SU-DHL-6 (cell line): Measurements from ENCODE around the gene SLC36A3.

ENCODE experiments used
- H2AFZ ChIP-seq: fragments of 200-600 bp; sonication (generic); 2 replicates; pipeline ENCODE4 v1.6.1; 2014; ENCODE audit warnings: low read depth, mild to moderate bottlenecking, moderate library complexity, mixed read lengths, antibody characterized with exemption, low read length; ENCODE audit not compliant: severe bottlenecking
- H3F3A ChIP-seq: fragments of 200-600 bp; shearing (Covaris generic); 2 replicates; pipeline ENCODE4 v1.6.0; 2016; ENCODE audit warnings: antibody characterized with exemption, mild to moderate bottlenecking; ENCODE audit not compliant: insufficient read depth
- H3K27ac ChIP-seq: fragments of 200-600 bp; sonication (generic); 2 replicates; pipeline ENCODE4 v1.5.1; 2016; ENCODE audit warnings: low read depth, mild to moderate bottlenecking, low read length, moderate library complexity, mixed read lengths
- H3K27me3 ChIP-seq: fragments of 200-600 bp; sonication (generic), shearing (Covaris generic); 2 replicates; pipeline ENCODE4 v1.6.0; 2014; ENCODE audit warnings: mild to moderate bottlenecking, low read length
- H3K36me3 ChIP-seq: fragments of 200-600 bp; sonication (generic); 2 replicates; pipeline ENCODE4 v1.6.1; 2014; ENCODE audit warnings: mild to moderate bottlenecking, low read length, mixed read lengths
- H3K4me2 ChIP-seq: fragments of 300-600, 200-600 bp; shearing (Covaris generic), sonication (generic); 2 replicates; pipeline ENCODE4 v1.6.0; 2014; ENCODE audit warnings: low read length, low read depth, mild to moderate bottlenecking; ENCODE audit not compliant: poor library complexity, severe bottlenecking
- H3K4me3 ChIP-seq: fragments of 200-600 bp; sonication (generic); 2 replicates; pipeline ENCODE4 v1.5.1; 2014; ENCODE audit warnings: antibody characterized with exemption, low read length, mild to moderate bottlenecking, mixed read lengths; ENCODE audit not compliant: insufficient read depth, poor library complexity, severe bottlenecking
- H3K79me2 ChIP-seq: fragments of 200-600 bp; sonication (generic); 2 replicates; pipeline ENCODE4 v1.6.1; 2014; ENCODE audit warnings: mild to moderate bottlenecking, low read length, moderate library complexity; ENCODE audit not compliant: insufficient read depth
- H3K9ac ChIP-seq: fragments of 200-600 bp; sonication (generic); 2 replicates; pipeline ENCODE4 v1.7.0; 2014; ENCODE audit warnings: mild to moderate bottlenecking, low read length
- H3K9me2 ChIP-seq: fragments of 200-600 bp; sonication (generic); replicated peaks from 2 replicates; pipeline ENCODE4 v1.6.1; 2014; ENCODE audit warnings: low read length; ENCODE audit not compliant: insufficient read depth
- H3K9me3 ChIP-seq: fragments of 200-600 bp; sonication (generic); 2 replicates; pipeline ENCODE4 v1.6.1; 2014; ENCODE audit warnings: low read length, mixed read lengths; ENCODE audit not compliant: insufficient read depth
- H4K20me1 ChIP-seq: fragments of 200-600 bp; sonication (generic); 2 replicates; pipeline ENCODE4 v1.6.1; 2014; ENCODE audit warnings: low read depth, mild to moderate bottlenecking, antibody characterized with exemption, low read length, moderate library complexity, mixed read lengths
- EZH2phosphoT487 ChIP-seq: fragments of 200-600 bp; sonication (generic), shearing (Covaris generic); conservative IDR thresholded peaks from 2 replicates; pipeline ENCODE4 v1.6.1; 2018; ENCODE audit warnings: mild to moderate bottlenecking, antibody characterized with exemption, low read length, moderate library complexity, mixed read lengths
- TF ChIP-seq, protein P1 (sequence below): fragments of 200-600 bp; sonication (generic); IDR thresholded peaks from one replicate; pipeline ENCODE4 v1.5.1; 2017; ENCODE audit warnings: antibody characterized with exemption, mild to moderate bottlenecking, low read length, moderate library complexity; ENCODE audit not compliant: insufficient read depth, poor library complexity, severe bottlenecking

The SLC36A3 gene

DNA sequence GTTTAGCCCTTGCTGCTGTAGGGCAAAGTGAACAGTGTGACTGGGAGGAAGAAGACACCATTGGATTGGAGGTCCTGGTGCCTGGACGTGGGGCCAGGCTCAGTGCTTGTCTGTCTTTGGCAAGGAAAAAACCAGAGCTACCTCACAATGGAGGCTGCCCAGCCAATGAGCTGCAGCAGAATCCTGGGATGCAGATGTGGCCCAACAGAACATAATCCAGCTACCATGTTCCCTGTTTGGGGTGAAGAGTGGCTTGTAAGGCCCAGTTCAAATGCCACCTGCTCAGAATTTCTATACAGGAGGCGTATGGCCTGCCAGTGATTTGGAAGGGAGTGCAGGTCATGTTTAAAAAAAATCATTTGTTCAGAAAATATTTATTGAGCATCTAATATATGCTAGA is at the start of gene SLC36A3:
Gene SLC36A3 (minus strand): TSS at position 101 of the 400 bp plus-strand sequence. CDS start 412 bp downstream, outside the sequence.
- no peak within 1 kb of the TSS for H3K9ac ChIP-seq
- H3K27ac ChIP-seq, result no peak within 1 kb of the TSS
- no peaks in the 10 kb centered on the region for H4K20me1 ChIP-seq
- H3K36me3 ChIP-seq, result no peaks in the 10 kb centered on the region
- no peaks in the 10 kb centered on the region for H3K79me2 ChIP-seq
- H2AFZ ChIP-seq, result no peak within 1 kb of the TSS
- no peaks in the 10 kb centered on the region for H3K27me3 ChIP-seq
- no peak within 1 kb of the TSS for H3K4me2 ChIP-seq
- TF ChIP-seq, protein P1, sequence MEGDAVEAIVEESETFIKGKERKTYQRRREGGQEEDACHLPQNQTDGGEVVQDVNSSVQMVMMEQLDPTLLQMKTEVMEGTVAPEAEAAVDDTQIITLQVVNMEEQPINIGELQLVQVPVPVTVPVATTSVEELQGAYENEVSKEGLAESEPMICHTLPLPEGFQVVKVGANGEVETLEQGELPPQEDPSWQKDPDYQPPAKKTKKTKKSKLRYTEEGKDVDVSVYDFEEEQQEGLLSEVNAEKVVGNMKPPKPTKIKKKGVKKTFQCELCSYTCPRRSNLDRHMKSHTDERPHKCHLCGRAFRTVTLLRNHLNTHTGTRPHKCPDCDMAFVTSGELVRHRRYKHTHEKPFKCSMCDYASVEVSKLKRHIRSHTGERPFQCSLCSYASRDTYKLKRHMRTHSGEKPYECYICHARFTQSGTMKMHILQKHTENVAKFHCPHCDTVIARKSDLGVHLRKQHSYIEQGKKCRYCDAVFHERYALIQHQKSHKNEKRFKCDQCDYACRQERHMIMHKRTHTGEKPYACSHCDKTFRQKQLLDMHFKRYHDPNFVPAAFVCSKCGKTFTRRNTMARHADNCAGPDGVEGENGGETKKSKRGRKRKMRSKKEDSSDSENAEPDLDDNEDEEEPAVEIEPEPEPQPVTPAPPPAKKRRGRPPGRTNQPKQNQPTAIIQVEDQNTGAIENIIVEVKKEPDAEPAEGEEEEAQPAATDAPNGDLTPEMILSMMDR, result no peak
- no peak for TF ChIP-seq EZH2phosphoT487
- no peak within 1 kb of the TSS for H3K4me3 ChIP-seq
- H3K9me2 ChIP-seq, result no peaks in the 10 kb centered on the region
- H3K9me3 ChIP-seq, result no peaks in the 10 kb centered on the region
- H3F3A ChIP-seq, result no peaks in the 10 kb centered on the region

DNA sequence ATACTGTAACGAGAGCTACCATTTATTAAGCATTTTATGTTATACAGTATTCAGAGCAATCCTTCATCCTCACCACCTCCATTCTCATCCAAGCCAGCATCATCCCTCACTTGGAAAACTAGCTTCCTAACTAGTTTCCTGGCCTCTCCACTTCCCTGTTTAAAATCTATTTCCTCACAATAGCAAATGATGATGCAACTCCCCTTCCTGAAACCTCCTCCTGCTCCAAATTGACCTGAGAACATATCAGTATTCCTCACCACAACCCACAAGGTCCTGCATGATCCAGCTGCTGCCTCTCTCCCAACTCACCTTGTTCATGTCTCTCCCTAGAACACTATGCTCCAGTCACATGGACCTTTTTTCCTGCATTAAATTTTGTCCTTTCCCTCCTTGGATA is 48.1 kb upstream of the SLC36A3 start:
- Histone ChIP-seq H3K36me3 (no peaks in the 10 kb centered on the region), H3K4me2 (no peak overlapping the region), H3K9ac (no peak overlapping the region), H3K27me3 (no peaks in the 10 kb centered on the region), H2AFZ (no peak overlapping the region), H3F3A (no peaks in the 10 kb centered on the region), H3K27ac (no peak overlapping the region), H3K9me3 (no peaks in the 10 kb centered on the region), H3K4me3 (no peak overlapping the region), H3K9me2 (no peaks in the 10 kb centered on the region), H3K79me2 (no peaks in the 10 kb centered on the region), H4K20me1 (no peaks in the 10 kb centered on the region)
- no peak for TF ChIP-seq EZH2phosphoT487
- TF ChIP-seq, protein P1, result no peak

DNA sequence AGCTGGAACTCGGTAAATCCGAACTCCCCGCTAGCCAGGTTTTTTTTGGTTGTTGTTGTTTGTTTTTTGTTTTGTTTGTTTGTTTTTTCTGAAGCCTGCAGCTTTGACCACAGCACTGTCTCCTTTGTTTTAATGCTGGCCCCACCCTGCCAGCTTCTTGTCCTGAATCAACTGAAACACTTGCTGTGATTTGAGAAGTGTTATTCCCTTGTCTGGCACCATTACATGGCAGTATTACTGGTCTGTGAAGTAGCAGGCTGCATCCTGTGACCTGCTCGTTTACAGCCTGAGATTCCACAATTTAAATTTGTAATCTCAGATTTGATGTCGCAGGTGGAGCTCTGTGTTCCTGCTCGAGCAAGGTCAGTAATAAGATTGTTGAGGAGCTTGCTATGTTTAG is 45.2 kb upstream of the SLC36A3 start:
- H3K27ac ChIP-seq, result no peak overlapping the region
- no peaks in the 10 kb centered on the region for H3K9me3 ChIP-seq
- no peak overlapping the region for H3K9ac ChIP-seq
- TF ChIP-seq EZH2phosphoT487, result no peak
- TF ChIP-seq, protein P1, result no peak
- H3K4me2 ChIP-seq, result no peak overlapping the region
- no peak overlapping the region for H3K4me3 ChIP-seq
- H3K79me2 ChIP-seq, result no peaks in the 10 kb centered on the region
- H3F3A ChIP-seq, result no peaks in the 10 kb centered on the region
- no peak overlapping the region for H2AFZ ChIP-seq
- no peaks in the 10 kb centered on the region for H4K20me1 ChIP-seq
- H3K36me3 ChIP-seq, result no peaks in the 10 kb centered on the region
- no peaks in the 10 kb centered on the region for H3K9me2 ChIP-seq
- no peaks in the 10 kb centered on the region for H3K27me3 ChIP-seq

DNA sequence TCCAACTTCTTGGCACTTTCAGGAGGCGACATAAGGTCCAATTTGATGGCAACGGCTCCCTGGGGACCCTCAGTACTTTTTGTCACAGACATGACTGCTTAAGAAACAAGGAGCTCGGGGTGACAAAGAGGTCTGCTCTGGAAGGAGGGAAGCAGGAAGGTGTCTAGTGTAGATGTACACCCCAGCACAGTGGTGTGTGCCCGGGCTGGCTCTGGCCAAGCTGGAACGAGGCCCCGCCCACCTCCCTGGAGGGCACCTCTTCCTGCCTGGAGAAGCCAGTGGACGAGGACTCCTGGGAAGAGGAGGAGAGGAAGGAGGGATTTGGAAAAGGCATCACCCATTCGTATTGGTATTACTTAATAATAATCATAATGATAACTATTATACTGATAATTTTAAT is 43.8 kb upstream of the SLC36A3 start, which contains the start of gene SLC36A2:
Gene SLC36A2 (minus strand): TSS at position 191 of the 400 bp plus-strand sequence. CDS start 99 bp downstream, at position 92.
- no peaks in the 10 kb centered on the region for H3F3A ChIP-seq
- no peak within 1 kb of the TSS for H3K4me3 ChIP-seq
- H3K9me2 ChIP-seq, result no peaks in the 10 kb centered on the region
- no peaks in the 10 kb centered on the region for H3K9me3 ChIP-seq
- no peaks in the 10 kb centered on the region for H4K20me1 ChIP-seq
- H3K27me3 ChIP-seq, result no peaks in the 10 kb centered on the region
- no peak within 1 kb of the TSS for H3K9ac ChIP-seq
- H2AFZ ChIP-seq, result no peak within 1 kb of the TSS
- H3K4me2 ChIP-seq, result no peak within 1 kb of the TSS
- no peaks in the 10 kb centered on the region for H3K36me3 ChIP-seq
- H3K27ac ChIP-seq, result no peak within 1 kb of the TSS
- H3K79me2 ChIP-seq, result no peaks in the 10 kb centered on the region
- TF ChIP-seq, protein P1, result no peak
- TF ChIP-seq EZH2phosphoT487, result no peak
